Calu3 (cell line): Measurements from ENCODE around the gene THAP4. TPM values are rescaled to one million over a fixed set of nuclear protein-coding genes. Genes with fewer than 3 reads are reported as not detected.

Experiments
- BruUV-seq: library from RNA; stranded (reverse); fragments of 400-500 nt; replicated peaks from 2 replicates; lab custom pipeline; 2021; lab: Mats Ljungman, UMichigan
- CTCF ChIA-PET: fragments of 300-600 bp; sonication (Branson Sonifier 250); formaldehyde crosslinking; loops from one replicate; lab custom pipeline; 2022; ENCODE audit warnings: antibody characterized with exemption; lab: Charles Lee
- DNase-seq: peaks from one replicate; pipeline ENCODE4 v3.0.0; 2022
- H3K27ac Mint-ChIP-seq: one replicate; pipeline ENCODE4 v1.8.0; 2022; ENCODE audit warnings: mixed read lengths; ENCODE audit not compliant: unreplicated experiment
- H3K27me3 Mint-ChIP-seq: one replicate; pipeline ENCODE4 v1.8.0; 2022; ENCODE audit warnings: mixed read lengths; ENCODE audit not compliant: unreplicated experiment
- H3K36me3 Mint-ChIP-seq: one replicate; pipeline ENCODE4 v1.8.0; 2022; ENCODE audit warnings: mild to moderate bottlenecking, moderate library complexity, mixed read lengths; ENCODE audit not compliant: insufficient read depth, unreplicated experiment
- H3K4me1 Mint-ChIP-seq: one replicate; pipeline ENCODE4 v1.8.0; 2022; ENCODE audit warnings: mild to moderate bottlenecking, low read depth, mixed read lengths; ENCODE audit not compliant: unreplicated experiment
- H3K4me3 Mint-ChIP-seq: one replicate; pipeline ENCODE4 v1.8.0; 2022; ENCODE audit warnings: mild to moderate bottlenecking, low read depth, moderate library complexity, mixed read lengths; ENCODE audit not compliant: unreplicated experiment
- H3K9me3 Mint-ChIP-seq: one replicate; pipeline ENCODE4 v1.8.0; 2022; ENCODE audit warnings: low read depth, mixed read lengths; ENCODE audit not compliant: unreplicated experiment
- intact Hi-C: fragments of 100-400 bp; cut with micrococcal nuclease; formaldehyde crosslinking; loops from one replicate; pipeline ENCODE4 v1.10.0; 2022; ENCODE audit not compliant: unreplicated experiment
- total RNA-seq: library from RNA; stranded (reverse); gene quantifications from 2 replicates; pipeline ENCODE4 v1.2.3, GENCODE V29; 2022
- TF ChIP-seq, protein P1 (sequence below): fragments of 200-600 bp; IDR thresholded peaks from one replicate; pipeline ENCODE4 v1.8.0; 2022; ENCODE audit warnings: antibody characterized with exemption; ENCODE audit not compliant: unreplicated experiment

The THAP4 gene
- total RNA-seq, 1 experiment from 2014 or later = 57.5 TPM

DNA sequence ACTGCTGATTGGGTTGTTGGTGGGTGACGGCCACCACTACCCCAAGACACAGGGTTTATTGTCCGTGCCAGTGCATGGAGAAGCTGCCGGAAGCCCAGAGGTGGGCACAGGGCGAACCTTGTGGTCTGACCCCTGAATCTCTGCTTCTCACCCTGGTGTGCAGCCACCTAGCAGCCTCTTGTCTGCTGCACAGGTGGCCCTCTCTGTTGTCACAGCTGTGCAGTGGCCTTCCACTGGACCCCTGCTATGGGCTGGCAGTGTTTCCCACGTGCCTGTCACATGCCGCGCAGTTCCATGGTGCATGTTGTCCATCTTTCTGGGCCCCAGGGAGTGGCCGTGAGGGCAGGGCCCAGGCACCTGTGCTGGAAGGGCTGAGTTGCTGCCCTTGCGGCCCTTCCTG lies 15.8 kb upstream of the THAP4 start:
- H3K4me1 Mint-ChIP-seq = no peaks in the 10 kb centered on the region
- intact Hi-C loops = no loop called here
- BruUV-seq = no TSS peak
- CTCF ChIA-PET = interaction anchor here (0.6 kb wide), 1 partner anchor 11 kb away, joined by 3 read pairs; no protein-coding TSS in a partner anchor
- no peaks in the 10 kb centered on the region for H3K9me3 Mint-ChIP-seq
- DNase-seq = no peak
- H3K36me3 Mint-ChIP-seq = peaks cover 47% of the 10 kb centered on the region
- H3K27ac Mint-ChIP-seq = no peak overlapping the region
- TF ChIP-seq, protein P1, sequence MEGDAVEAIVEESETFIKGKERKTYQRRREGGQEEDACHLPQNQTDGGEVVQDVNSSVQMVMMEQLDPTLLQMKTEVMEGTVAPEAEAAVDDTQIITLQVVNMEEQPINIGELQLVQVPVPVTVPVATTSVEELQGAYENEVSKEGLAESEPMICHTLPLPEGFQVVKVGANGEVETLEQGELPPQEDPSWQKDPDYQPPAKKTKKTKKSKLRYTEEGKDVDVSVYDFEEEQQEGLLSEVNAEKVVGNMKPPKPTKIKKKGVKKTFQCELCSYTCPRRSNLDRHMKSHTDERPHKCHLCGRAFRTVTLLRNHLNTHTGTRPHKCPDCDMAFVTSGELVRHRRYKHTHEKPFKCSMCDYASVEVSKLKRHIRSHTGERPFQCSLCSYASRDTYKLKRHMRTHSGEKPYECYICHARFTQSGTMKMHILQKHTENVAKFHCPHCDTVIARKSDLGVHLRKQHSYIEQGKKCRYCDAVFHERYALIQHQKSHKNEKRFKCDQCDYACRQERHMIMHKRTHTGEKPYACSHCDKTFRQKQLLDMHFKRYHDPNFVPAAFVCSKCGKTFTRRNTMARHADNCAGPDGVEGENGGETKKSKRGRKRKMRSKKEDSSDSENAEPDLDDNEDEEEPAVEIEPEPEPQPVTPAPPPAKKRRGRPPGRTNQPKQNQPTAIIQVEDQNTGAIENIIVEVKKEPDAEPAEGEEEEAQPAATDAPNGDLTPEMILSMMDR = no peak
- no peak overlapping the region for H3K4me3 Mint-ChIP-seq
- H3K27me3 Mint-ChIP-seq = no peaks in the 10 kb centered on the region

GRCh38 chr2:241652142-241652541 lies 15.2 kb upstream of the THAP4 start:
- TSS peak; percentile 16 for BruUV-seq
- TF ChIP-seq, protein P1 = no peak
- Mint-ChIP-seq H3K36me3 (peaks cover 46% of the 10 kb centered on the region), H3K4me1 (no peaks in the 10 kb centered on the region), H3K9me3 (no peaks in the 10 kb centered on the region), H3K4me3 (no peak overlapping the region), H3K27me3 (no peaks in the 10 kb centered on the region), H3K27ac (no peak overlapping the region)
- CTCF ChIA-PET = interaction anchor here (0.6 kb wide), 1 partner anchor 10 kb away, joined by 3 read pairs; no protein-coding TSS in a partner anchor
- intact Hi-C loops = no loop called here
- no peak for DNase-seq

DNA sequence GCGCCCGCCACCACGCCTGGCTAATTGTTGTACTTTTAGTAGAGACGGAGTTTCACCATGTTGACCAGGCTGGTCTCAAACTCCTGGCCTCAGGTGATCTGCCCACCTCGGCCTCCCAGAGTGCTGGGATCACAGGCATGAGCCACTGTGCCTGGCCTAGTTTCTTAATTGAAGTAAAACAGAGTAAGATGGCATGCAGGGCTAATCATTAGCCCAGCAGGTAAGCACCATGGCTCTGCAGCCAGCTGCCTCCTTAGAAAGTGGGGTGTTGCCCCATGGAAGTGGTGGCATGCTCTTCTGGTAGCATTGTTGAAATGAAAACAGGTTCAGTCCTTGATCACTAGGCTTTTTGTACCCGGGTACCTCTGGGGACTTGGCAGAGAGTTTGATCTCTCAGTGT lies 13.0 kb upstream of the THAP4 start:
- no peak overlapping the region for H3K4me3 Mint-ChIP-seq
- H3K27ac Mint-ChIP-seq = no peak overlapping the region
- no peaks in the 10 kb centered on the region for H3K9me3 Mint-ChIP-seq
- TF ChIP-seq, protein P1 = no peak
- DNase-seq = no peak
- no peaks in the 10 kb centered on the region for H3K4me1 Mint-ChIP-seq
- H3K27me3 Mint-ChIP-seq = no peaks in the 10 kb centered on the region
- CTCF ChIA-PET = no interaction called here
- BruUV-seq = no TSS peak
- intact Hi-C loops = no loop called here
- peaks cover 29% of the 10 kb centered on the region for H3K36me3 Mint-ChIP-seq

- TF ChIP-seq, protein P1 = no peak
- CTCF ChIA-PET = no interaction called here
- no peak for DNase-seq
- BruUV-seq = no TSS peak
- Mint-ChIP-seq H3K27ac (no peak overlapping the region), H3K27me3 (no peaks in the 10 kb centered on the region), H3K9me3 (no peaks in the 10 kb centered on the region), H3K36me3 (peaks cover 34% of the 10 kb centered on the region), H3K4me3 (no peak overlapping the region), H3K4me1 (no peaks in the 10 kb centered on the region)
- intact Hi-C loops = no loop called here
Measured at GRCh38 chr2:241649404-241649803, 12.4 kb upstream of the THAP4 start.
